Transverse colon (tissue), 4 donors: ENCODE data around the gene CFD. TPM values are rescaled to one million over a fixed set of nuclear protein-coding genes. Genes with fewer than 3 reads are reported as not detected.

Source experiments
- DNase-seq: peaks from one replicate; pipeline ENCODE4 v3.0.0-alpha.2; 2019
- H3K27ac ChIP-seq, 4 donors: fragments of 200-600 bp; sonication (generic); 2 replicates each; pipeline ENCODE4 v1.5.1; 2016 to 2018; ENCODE audit warnings: inconsistent platforms in 4 of 4
- H3K27me3 ChIP-seq: fragments of 200-600 bp; sonication (generic); 2 replicates; pipeline ENCODE4 v1.5.1; 2017; ENCODE audit warnings: inconsistent platforms
- H3K36me3 ChIP-seq, 4 donors: fragments of 200-600 bp; sonication (generic); 2 replicates each; pipeline ENCODE4 v1.5.1; 2017 to 2019; ENCODE audit warnings: inconsistent platforms in 4 of 4
- H3K4me1 ChIP-seq, 4 donors: fragments of 200-600 bp; sonication (generic); 2 replicates each; pipeline ENCODE4 v1.5.1; 2017 to 2020; ENCODE audit warnings: inconsistent platforms in 4 of 4
- H3K4me3 ChIP-seq, 4 donors: fragments of 200-600 bp; sonication (generic); 1 replicate in 1 of 4; 2 replicates in 3 of 4; pipeline versions ENCODE4 v1.5.1 to v1.6.1; 2017 to 2019; ENCODE audit warnings: inconsistent platforms in 4 of 4
- H3K9me3 ChIP-seq, 2 donors: fragments of 200-600 bp; sonication (generic); 2 replicates each; pipeline ENCODE4 v1.5.1; 2017 to 2019; ENCODE audit warnings: inconsistent platforms in 2 of 2
- CTCF ChIP-seq, 5 experiments: fragments of 200-600 bp in 3 of 5; fragments of 450-650 bp in 2 of 5; sonication (generic) in 3 of 5; IDR thresholded peaks; 1 replicate in 2 of 5; 2 replicates in 3 of 5; pipeline ENCODE4 v1.5.1; 2016 to 2017; ENCODE audit warnings: antibody characterized with exemption in 5 of 5, inconsistent platforms in 3 of 5, mild to moderate bottlenecking in 2 of 5, moderate library complexity in 1 of 5
- EP300 ChIP-seq: sonication (generic); formaldehyde crosslinking; IDR thresholded peaks from one replicate; pipeline ENCODE4 v1.6.1; 2017; ENCODE audit warnings: antibody characterized with exemption, low read depth
- POLR2A ChIP-seq: fragments of 450-650 bp; IDR thresholded peaks from one replicate; pipeline ENCODE4 v1.6.1; 2016; ENCODE audit warnings: antibody characterized with exemption, mild to moderate bottlenecking, moderate library complexity
- POLR2AphosphoS5 ChIP-seq, 3 donors: sonication (generic); formaldehyde crosslinking; IDR thresholded peaks; one replicate each; pipeline ENCODE4 v1.6.1; 2016; ENCODE audit warnings: antibody characterized with exemption in 3 of 3
- WGBS, 2 donors: methylation state at CpG; one replicate each; pipeline ENCODE4 v1.1.5; 2018; ENCODE audit warnings: low coverage in 1 of 2; 5-methylcytosine and 5-hydroxymethylcytosine counted together
- in situ Hi-C, 4 donors: fragments of 200-750 bp; cut with MboI; loops; one replicate each; pipeline versions ENCODE4 v1.15.0 to v1.15.1; 2017; ENCODE audit warnings: low sequenced_read_pairs in 3 of 4, low pct_ligation_motif_present in 1 of 4, low pct_unique_long_range_greater_than_20kb in 1 of 4
- intact Hi-C: fragments of 100-400 bp; cut with DNase I; formaldehyde crosslinking; loops from one replicate; pipeline ENCODE4 v1.15.1; 2023; ENCODE audit warnings: low total_unique reads
- total RNA-seq, 4 donors: library from RNA; depleted of rRNA; stranded (reverse); fragments of >200 nt; gene quantifications; one replicate each; pipeline ENCODE4 v1.1.0, GENCODE V29; 2016

The CFD gene
- total RNA-seq: 100 to 1,000 TPM; 147 to 368 (median 208) TPM

DNA sequence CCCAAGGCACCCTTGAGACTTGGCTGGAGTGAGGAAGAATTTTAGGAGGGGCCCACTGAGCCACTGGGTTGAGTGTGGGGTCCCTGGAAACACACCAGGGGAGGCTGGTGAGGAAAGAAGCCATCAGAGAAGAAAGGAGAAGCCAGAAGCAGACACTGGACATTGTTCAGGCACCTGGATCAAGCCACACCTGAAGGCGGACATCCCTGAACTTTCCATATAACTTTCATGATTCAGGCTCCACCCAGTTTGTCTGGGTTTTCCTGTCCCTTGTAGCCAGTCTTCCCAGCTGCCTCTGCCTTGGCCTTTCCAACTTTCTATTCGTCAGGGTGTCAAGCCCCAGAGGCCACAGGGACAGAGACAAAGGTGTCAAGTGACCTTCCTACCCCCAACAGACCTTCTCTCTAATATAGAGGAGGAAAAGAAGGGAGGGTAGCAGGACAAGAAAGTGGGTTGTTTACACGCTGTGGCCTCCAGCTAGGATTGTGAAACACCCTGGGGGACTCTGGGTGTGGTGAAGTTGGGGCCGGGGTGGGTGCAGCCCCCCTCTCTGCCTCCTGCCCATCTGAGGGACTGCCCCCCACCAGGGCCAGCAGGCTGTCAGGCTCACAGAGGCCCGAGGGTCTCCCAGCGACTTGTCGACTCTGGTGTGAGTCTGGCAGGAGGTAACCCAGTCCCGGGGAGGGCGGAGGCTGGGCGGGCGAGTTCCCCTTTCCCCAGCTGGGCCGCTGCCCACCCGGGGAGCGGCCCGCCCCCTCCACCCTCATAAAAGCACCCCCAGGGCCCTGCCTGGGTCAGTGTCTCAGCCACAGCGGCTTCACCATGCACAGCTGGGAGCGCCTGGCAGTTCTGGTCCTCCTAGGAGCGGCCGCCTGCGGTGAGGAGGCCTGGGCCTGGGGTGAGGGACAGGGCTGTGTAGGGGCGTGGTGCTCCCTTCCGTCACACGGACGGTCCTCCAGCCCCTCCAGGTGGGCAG, at the start of gene CFD:
CFD (plus strand) TSS at position 797 of the 976 bp plus-strand sequence; CDS start at position 823, 26 bp downstream.
- Histone ChIP-seq H3K4me3 (peak within 1 kb of the TSS in 3 of 4 donors; percentile 9 to 45 (median 39)), H3K36me3 (no peaks in the 10 kb centered on the region), H3K9me3 (no peaks in the 10 kb centered on the region), H3K27ac (peak within 1 kb of the TSS; percentile 62 to 75 (median 70)), H3K4me1 (peaks cover 6 to 45% (median 40%) of the 10 kb centered on the region in 4 donors), H3K27me3 (peaks cover 39% of the 10 kb centered on the region)
- WGBS, 2 donors: 14% methylated on average over 24 of the region's 24 CpGs; no CpG with 5 or more reads in 1 of the 2 donors
- intact Hi-C loops (loop anchor here (5.0 kb wide), 1 partner anchor 123 kb away; the partner anchor contains the start of gene WDR18), in situ Hi-C loops (loop anchor here in 3 of 4 donors (5.0 to 25.0 kb wide), 6 partner anchors 63 to 128 kb away; partner anchors contain the start of genes WDR18 (in 2 of the 3) and ARID3A (in 1 of the 3))
- TF ChIP-seq POLR2AphosphoS5 (IDR thresholded peaks at IDR 0.05) (peak; percentile 48 to 78 (median 76)), POLR2A (peak; percentile 70), CTCF (IDR thresholded peaks at IDR 0.05) (no peak), EP300 (no peak)
- DNase-seq: peak; percentile 62

- H3K27ac ChIP-seq: no peak overlapping the region
Measured at GRCh38 chr19:810077-810855, 49.2 kb upstream of the CFD start.

GRCh38 chr19:810883-811489, 48.5 kb upstream of the CFD start:
- WGBS, 2 donors: 76% methylated on average over 25 of the region's 25 CpGs; no CpG with 5 or more reads in 1 of the 2 donors

More at GRCh38 chr19:810077-810855, 49.2 kb upstream of the CFD start:
- TF ChIP-seq POLR2AphosphoS5 (IDR thresholded peaks at IDR 0.05) (no peak), EP300 (no peak), CTCF (IDR thresholded peaks at IDR 0.05) (no peak), POLR2A (no peak)
- no peak for DNase-seq
- 86 to 93% methylated on average over 2 to 30 of the region's 30 CpGs for whole genome bisulfite sequencing, 2 donors
- Histone ChIP-seq H3K27me3 (no peaks in the 10 kb centered on the region), H3K36me3 (peaks cover 0 to 74% (median 45%) of the 10 kb centered on the region in 4 donors), H3K9me3 (no peaks in the 10 kb centered on the region), H3K4me3 (no peak overlapping the region), H3K4me1 (no peaks in the 10 kb centered on the region)
- intact Hi-C loops: no loop called here
- in situ Hi-C loops: no loop called here

GRCh38 chr19:811506-812048, 47.9 kb upstream of the CFD start:
- intact Hi-C loops: no loop called here
- DNase-seq: no peak
- Histone ChIP-seq H3K4me3 (no peak overlapping the region), H3K36me3 (peaks cover 0 to 61% (median 33%) of the 10 kb centered on the region in 4 donors), H3K4me1 (no peaks in the 10 kb centered on the region), H3K27me3 (no peaks in the 10 kb centered on the region), H3K27ac (no peak overlapping the region), H3K9me3 (no peaks in the 10 kb centered on the region)
- WGBS, 2 donors: 92 to 94% methylated on average over 9 to 20 of the region's 20 CpGs
- in situ Hi-C loops: no loop called here
- no peak for TF ChIP-seq CTCF (IDR thresholded peaks at IDR 0.05)

More at GRCh38 chr19:810883-811489, 48.5 kb upstream of the CFD start:
- H3K36me3 ChIP-seq: peaks cover 0 to 67% (median 38%) of the 10 kb centered on the region in 4 donors
- H3K27ac ChIP-seq: no peak overlapping the region
- intact Hi-C loops: no loop called here
- no peaks in the 10 kb centered on the region for H3K9me3 ChIP-seq
- DNase-seq: no peak
- no peaks in the 10 kb centered on the region for H3K27me3 ChIP-seq
- H3K4me3 ChIP-seq: no peak overlapping the region
- TF ChIP-seq POLR2A: no peak
- peak in 1 of 3 donors; percentile 9 for TF ChIP-seq POLR2AphosphoS5 (IDR thresholded peaks at IDR 0.05)
- in situ Hi-C loops: no loop called here
- no peaks in the 10 kb centered on the region for H3K4me1 ChIP-seq
